Effector CD4-positive, alpha-beta T cell (primary cell): ENCODE data around the gene AFM.
"Not testable (repeated sequence)": the region's sequence is repeated elsewhere in the genome, so short reads cannot be mapped to it uniquely, and the experiment has no call there.

Experiments used
- DNase-seq: peaks from one replicate; pipeline ENCODE4 v3.0.0-alpha.2; 2020

AFM gene

DNA sequence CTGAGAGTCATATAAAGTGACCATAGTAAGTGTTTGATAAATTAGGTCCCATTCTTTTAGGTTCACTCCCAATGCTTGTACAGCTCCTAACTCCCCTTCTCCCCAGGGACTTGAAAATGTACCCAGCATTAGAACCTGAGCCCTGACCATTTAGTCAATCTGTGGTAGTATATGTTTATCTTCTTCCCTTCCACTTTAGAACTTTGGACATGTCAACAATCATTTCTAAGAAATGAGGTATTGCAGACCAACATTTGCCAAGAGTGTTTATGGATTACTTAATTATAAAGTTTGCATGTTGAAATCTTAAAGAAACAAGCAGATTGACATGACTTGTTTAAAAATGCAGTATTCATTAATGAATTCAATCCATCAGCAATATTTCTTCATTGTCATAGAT lies 26.0 kb downstream of the AFM start:
- DNase-seq, result no peak

DNA sequence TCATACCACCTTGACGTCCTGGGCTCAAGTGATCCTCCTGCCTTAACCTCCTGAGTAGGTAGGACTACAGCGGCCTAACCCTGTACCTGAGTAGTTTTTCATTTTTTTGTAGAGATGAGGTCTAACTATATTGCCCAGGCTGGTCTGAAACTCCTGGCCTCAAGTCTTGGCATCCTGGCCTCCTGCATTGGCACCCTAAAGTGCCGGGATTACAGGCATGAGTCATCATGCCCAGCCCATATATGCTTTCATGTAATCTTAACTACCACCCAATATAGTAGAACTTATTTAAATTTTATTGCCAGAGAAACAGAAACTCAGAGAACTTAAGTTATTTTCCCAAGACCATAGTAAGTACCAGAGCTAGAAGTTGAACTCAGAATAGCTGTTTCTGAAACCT lies 27.1 kb downstream of the AFM start:
- DNase-seq, result no peak

GRCh38 chr4:73518340-73518739 lies 36.8 kb downstream of the AFM start:
- no peak for DNase-seq

DNA sequence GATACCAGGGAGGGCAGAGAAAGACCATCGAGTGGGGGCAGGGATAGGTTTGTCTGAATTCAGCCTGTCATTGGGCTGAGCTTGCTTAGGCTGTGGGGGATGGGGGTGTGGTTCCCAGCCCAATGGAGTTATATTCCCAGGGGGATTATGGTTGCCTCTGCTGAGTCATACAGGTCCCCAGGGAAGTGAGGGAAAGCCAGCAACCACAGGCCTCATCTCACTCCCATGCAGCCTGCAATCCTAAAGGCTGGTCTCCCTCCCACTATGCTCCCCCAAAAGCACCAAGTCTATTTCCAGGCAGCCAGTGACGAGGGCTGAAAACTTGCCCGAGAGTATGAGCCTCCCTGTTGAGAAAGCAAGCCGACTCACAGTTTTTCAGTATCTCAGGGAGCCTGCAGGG lies 39.3 kb downstream of the AFM start:
- no peak for DNase-seq

- DNase-seq, result no peak
Measured at GRCh38 chr4:73523126-73523525, 41.6 kb downstream of the AFM start.

DNA sequence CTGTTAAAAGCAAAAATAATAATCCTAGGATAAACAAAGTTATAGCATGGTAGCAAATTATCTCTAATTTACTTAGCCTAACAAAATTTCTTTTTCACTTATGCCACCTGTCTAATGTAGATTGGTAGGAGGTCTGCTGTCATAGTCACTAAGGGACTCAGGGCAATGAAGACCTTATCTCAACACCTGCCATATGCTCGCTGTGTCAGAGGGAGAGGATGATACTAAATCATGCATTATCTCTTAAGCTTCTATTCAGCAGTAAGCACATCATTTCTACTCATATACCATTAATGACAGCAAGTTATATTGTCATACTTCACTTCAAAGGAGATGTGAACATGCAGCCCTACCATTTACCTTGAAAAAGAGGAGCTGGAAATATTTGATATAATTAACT lies 44.1 kb downstream of the AFM start:
- DNase-seq, result no peak

GRCh38 chr4:73527196-73527595 lies 45.7 kb downstream of the AFM start:
- DNase-seq, result no peak

DNA sequence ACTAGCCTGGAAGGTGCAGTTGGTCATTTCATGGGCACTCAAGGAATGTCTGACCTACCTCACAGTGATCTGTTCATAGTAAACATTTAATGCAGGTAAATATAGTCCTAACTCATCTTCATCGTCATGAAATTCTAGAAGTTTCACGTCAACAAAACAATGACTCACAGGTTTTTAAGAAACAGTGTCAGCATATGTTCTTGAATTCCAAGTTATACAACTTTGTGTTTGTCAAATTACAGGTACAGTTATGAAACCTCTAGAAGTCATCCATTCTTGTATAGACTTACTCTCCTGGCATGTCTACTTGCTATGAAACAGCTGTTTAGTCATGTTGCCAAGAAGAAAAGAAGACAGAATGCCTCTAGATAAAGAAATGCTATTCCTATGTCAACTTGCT lies 46.6 kb downstream of the AFM start:
- DNase-seq, result no peak

- no peak for DNase-seq
Measured at GRCh38 chr4:73533515-73534422, 52.2 kb downstream of the AFM start.

GRCh38 chr4:73538162-73538561 lies 56.6 kb downstream of the AFM start:
- DNase-seq, result no peak

GRCh38 chr4:73539386-73539785 lies 57.8 kb downstream of the AFM start:
- DNase-seq, result no peak

- DNase-seq, result no peak
Measured at GRCh38 chr4:73540826-73541225, 59.3 kb downstream of the AFM start.

DNA sequence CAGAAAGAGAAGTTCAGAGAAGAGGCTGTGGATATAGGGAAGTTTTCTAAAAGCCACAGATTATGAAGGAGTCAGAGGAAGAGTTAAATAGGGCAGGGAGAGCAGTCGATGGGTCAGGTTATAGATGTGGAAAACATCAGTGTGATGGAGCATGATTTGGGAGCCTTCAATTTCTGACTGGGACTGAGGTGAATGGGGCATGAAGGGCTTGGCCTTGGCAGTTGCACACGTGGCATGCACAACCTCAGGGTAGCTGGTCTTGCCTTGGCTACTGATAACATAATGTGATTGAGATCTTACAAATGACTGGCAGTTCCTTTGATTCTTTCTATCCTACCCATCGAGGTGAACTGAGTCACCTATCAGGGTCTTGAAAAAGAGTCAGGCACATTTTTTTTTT lies 59.7 kb downstream of the AFM start:
- no peak for DNase-seq

GRCh38 chr4:73544620-73545019 lies 63.1 kb downstream of the AFM start:
- DNase-seq, result no peak

DNA sequence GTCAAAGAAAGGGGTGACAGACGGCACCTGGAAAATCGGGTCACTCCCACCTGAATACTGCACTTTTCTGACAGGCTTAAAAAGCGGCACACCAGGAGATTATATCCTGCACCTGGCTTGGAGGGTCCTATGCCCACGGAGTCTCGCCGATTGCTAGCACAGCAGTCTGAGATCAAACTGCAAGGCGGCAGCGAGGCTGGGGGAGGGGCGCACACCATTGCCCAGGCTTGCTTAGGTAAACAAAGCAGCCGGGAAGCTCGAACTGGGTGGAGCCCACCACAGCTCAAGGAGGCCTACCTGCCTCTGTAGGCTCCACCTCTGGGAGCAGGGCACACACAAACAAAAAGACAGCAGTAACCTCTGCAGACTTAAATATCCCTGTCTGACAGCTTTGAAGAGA lies 69.3 kb downstream of the AFM start:
- DNase-seq, result not testable (repeated sequence)
